OCI-M2 (cell line): ENCODE data around the gene RAD51B.
"Not testable (repeated sequence)": the region's sequence is repeated elsewhere in the genome, so short reads cannot be mapped to it uniquely, and the experiment has no call there.

Experiments used
- DNase-seq: peaks from one replicate; lab custom pipeline; 2025; ENCODE audit not compliant: unreplicated experiment; lab: John Stamatoyannopoulos, UW

Gene RAD51B

GRCh38 chr14:68286667-68287066 lies 467.1 kb downstream of the RAD51B start:
- no peak for DNase-seq

- DNase-seq, result not testable (repeated sequence)
Measured at GRCh38 chr14:68289452-68289851, 469.9 kb downstream of the RAD51B start.

GRCh38 chr14:68291820-68292219 lies 472.2 kb downstream of the RAD51B start:
- no peak for DNase-seq

- no peak for DNase-seq
Measured at GRCh38 chr14:68292441-68293215, 473.0 kb downstream of the RAD51B start.

- no peak for DNase-seq
Measured at GRCh38 chr14:68293404-68293803, 473.8 kb downstream of the RAD51B start.

- peak; percentile 87 for DNase-seq
Measured at GRCh38 chr14:68295316-68295816, 475.8 kb downstream of the RAD51B start.

GRCh38 chr14:68297039-68297438 lies 477.5 kb downstream of the RAD51B start:
- no peak for DNase-seq

- no peak for DNase-seq
Measured at GRCh38 chr14:68297876-68298468, 478.4 kb downstream of the RAD51B start.

GRCh38 chr14:68300608-68301007 lies 481.0 kb downstream of the RAD51B start:
- no peak for DNase-seq

- no peak for DNase-seq
Measured at GRCh38 chr14:68301219-68301618, 481.6 kb downstream of the RAD51B start.

- not testable (repeated sequence) for DNase-seq
Measured at GRCh38 chr14:68302938-68303337, 483.4 kb downstream of the RAD51B start.

GRCh38 chr14:68305738-68306137 lies 486.2 kb downstream of the RAD51B start:
- no peak for DNase-seq

- no peak for DNase-seq
Measured at GRCh38 chr14:68306265-68306933, 486.8 kb downstream of the RAD51B start.

GRCh38 chr14:68306934-68307789 lies 487.6 kb downstream of the RAD51B start:
- no peak for DNase-seq

- no peak for DNase-seq
Measured at GRCh38 chr14:68307790-68308168, 488.2 kb downstream of the RAD51B start.

GRCh38 chr14:68308726-68309520 lies 489.3 kb downstream of the RAD51B start:
- DNase-seq, result no peak

- DNase-seq, result no peak
Measured at GRCh38 chr14:68309616-68310015, 490.0 kb downstream of the RAD51B start.

GRCh38 chr14:68312300-68312699 lies 492.7 kb downstream of the RAD51B start:
- DNase-seq, result no peak

GRCh38 chr14:68312884-68313610 lies 493.5 kb downstream of the RAD51B start:
- DNase-seq, result no peak

GRCh38 chr14:68314642-68315041 lies 495.1 kb downstream of the RAD51B start:
- DNase-seq, result no peak
